Mesenchymal stem cell (in vitro differentiated cells and primary cell): ENCODE results near the gene EDNRA. TPM values are rescaled to one million over a fixed set of nuclear protein-coding genes. Genes with fewer than 3 reads are reported as not detected.
"Not testable (repeated sequence)": the region's sequence is repeated elsewhere in the genome, so short reads cannot be mapped to it uniquely, and the experiment has no call there.

Experiments
- DNase-seq: peaks from one replicate; pipeline ENCODE4 v3.0.0-alpha.2; 2013
- H2AFZ ChIP-seq: one replicate; pipeline ENCODE4 v1.6.1; 2013; ENCODE audit warnings: low read depth, mild to moderate bottlenecking, control low read depth, inconsistent platforms, low read length, moderate library complexity
- H2AK5ac ChIP-seq: 2 replicates; pipeline ENCODE4 v1.6.1; 2013; ENCODE audit warnings: low read length, moderate library complexity, mild to moderate bottlenecking, inconsistent platforms; ENCODE audit not compliant: severe bottlenecking
- H2BK120ac ChIP-seq: one replicate; pipeline ENCODE4 v1.6.1; 2013; ENCODE audit warnings: low read depth, mild to moderate bottlenecking, inconsistent platforms, low read length, moderate library complexity
- H2BK12ac ChIP-seq, 2 experiments: one replicate each; pipeline ENCODE4 v1.6.1; 2013; ENCODE audit warnings: inconsistent platforms in 2 of 2, low read length in 2 of 2, mild to moderate bottlenecking in 2 of 2, moderate library complexity in 2 of 2, control low read depth in 1 of 2
- H2BK15ac ChIP-seq: one replicate; pipeline ENCODE4 v1.6.1; 2013; ENCODE audit warnings: mild to moderate bottlenecking, low read depth, inconsistent platforms; ENCODE audit not compliant: poor library complexity, severe bottlenecking
- H2BK5ac ChIP-seq: 2 replicates; pipeline ENCODE4 v1.6.1; 2013; ENCODE audit warnings: low read depth, mild to moderate bottlenecking, low read length, control low read depth, inconsistent platforms; ENCODE audit not compliant: poor library complexity, severe bottlenecking
- H3K14ac ChIP-seq, 2 experiments: one replicate each; pipeline ENCODE4 v1.6.1; 2013; ENCODE audit warnings: inconsistent platforms in 2 of 2, low read length in 2 of 2, control low read depth in 1 of 2, mild to moderate bottlenecking in 1 of 2, moderate library complexity in 1 of 2
- H3K18ac ChIP-seq, 2 experiments: one replicate each; pipeline ENCODE4 v1.6.1; 2013; ENCODE audit warnings: inconsistent platforms in 2 of 2, low read length in 2 of 2, control low read depth in 1 of 2, low read depth in 1 of 2, mild to moderate bottlenecking in 1 of 2
- H3K23ac ChIP-seq, 2 experiments: one replicate each; pipeline ENCODE4 v1.6.1; 2013; ENCODE audit warnings: inconsistent platforms in 2 of 2, low read length in 2 of 2, mild to moderate bottlenecking in 2 of 2, moderate library complexity in 2 of 2, control low read depth in 1 of 2
- H3K27ac ChIP-seq: 2 replicates; pipeline ENCODE4 v1.5.1; 2013; ENCODE audit warnings: mild to moderate bottlenecking, moderate library complexity, low read length, control low read depth, inconsistent platforms; ENCODE audit not compliant: poor library complexity, severe bottlenecking
- H3K27me3 ChIP-seq, 2 experiments: 2 replicates each; pipeline versions ENCODE4 v1.6.1 to v1.7.0; 2013; ENCODE audit warnings: low read length in 2 of 2, mild to moderate bottlenecking in 2 of 2, moderate library complexity in 2 of 2, control low read depth in 1 of 2, inconsistent platforms in 1 of 2; ENCODE audit not compliant: control insufficient read depth in 1 of 2, insufficient read depth in 1 of 2
- H3K36me3 ChIP-seq, 2 experiments: 2 replicates each; pipeline versions ENCODE4 v1.6.1 to v1.7.0; 2013; ENCODE audit warnings: low read length in 2 of 2, control low read depth in 1 of 2, inconsistent platforms in 1 of 2, low read depth in 1 of 2, mild to moderate bottlenecking in 1 of 2; ENCODE audit not compliant: insufficient read depth in 2 of 2, control insufficient read depth in 1 of 2
- H3K4ac ChIP-seq, 2 experiments: one replicate each; pipeline ENCODE4 v1.6.1; 2013; ENCODE audit warnings: inconsistent platforms in 2 of 2, low read length in 2 of 2, mild to moderate bottlenecking in 2 of 2, moderate library complexity in 2 of 2, control low read depth in 1 of 2, low read depth in 1 of 2
- H3K4me1 ChIP-seq: 2 replicates; pipeline ENCODE4 v1.6.1; 2013; ENCODE audit warnings: low read depth, low read length, control low read depth; ENCODE audit not compliant: control insufficient read depth, insufficient read depth
- H3K4me2 ChIP-seq: 2 replicates; pipeline ENCODE4 v1.6.1; 2013; ENCODE audit warnings: low read length, mild to moderate bottlenecking, inconsistent platforms; ENCODE audit not compliant: poor library complexity, severe bottlenecking
- H3K4me3 ChIP-seq, 2 experiments: 2 replicates each; pipeline versions ENCODE4 v1.5.1 to v1.7.0; 2013; ENCODE audit warnings: low read length in 2 of 2, mild to moderate bottlenecking in 2 of 2, control low read depth in 1 of 2, low read depth in 1 of 2; ENCODE audit not compliant: insufficient read depth in 1 of 2
- H3K79me1 ChIP-seq: replicated peaks from 2 replicates; pipeline ENCODE4 v1.6.1; 2013; ENCODE audit warnings: mild to moderate bottlenecking, control low read depth, low read length, inconsistent platforms; ENCODE audit not compliant: poor library complexity, severe bottlenecking
- H3K9ac ChIP-seq: 2 replicates; pipeline ENCODE4 v1.7.0; 2013; ENCODE audit warnings: mild to moderate bottlenecking, low read length, moderate library complexity
- H3K9me3 ChIP-seq: 2 replicates; pipeline ENCODE4 v1.7.0; 2013; ENCODE audit warnings: mild to moderate bottlenecking, low read length; ENCODE audit not compliant: control insufficient read depth
- H4K8ac ChIP-seq: one replicate; pipeline ENCODE4 v1.6.1; 2013; ENCODE audit warnings: inconsistent platforms, mild to moderate bottlenecking, low read length, moderate library complexity
- H4K91ac ChIP-seq: one replicate; pipeline ENCODE4 v1.6.1; 2013; ENCODE audit warnings: mild to moderate bottlenecking, low read length, inconsistent platforms
- WGBS: methylation state at CpG from one replicate; pipeline ENCODE4 v1.1.7; 2013; ENCODE audit warnings: mixed read lengths; 5-methylcytosine and 5-hydroxymethylcytosine counted together
- polyA plus RNA-seq, 2 experiments: library from polyadenylated mRNA; stranded (reverse); fragments of 200-250 nt; gene quantifications; one replicate each; pipeline ENCODE4 v1.2.3, GENCODE V29; 2013

EDNRA gene
- 29.0 TPM for polyA plus RNA-seq (2013, experiment 1 of 2)
- polyA plus RNA-seq (2013, experiment 2 of 2): 32.5 TPM

DNA sequence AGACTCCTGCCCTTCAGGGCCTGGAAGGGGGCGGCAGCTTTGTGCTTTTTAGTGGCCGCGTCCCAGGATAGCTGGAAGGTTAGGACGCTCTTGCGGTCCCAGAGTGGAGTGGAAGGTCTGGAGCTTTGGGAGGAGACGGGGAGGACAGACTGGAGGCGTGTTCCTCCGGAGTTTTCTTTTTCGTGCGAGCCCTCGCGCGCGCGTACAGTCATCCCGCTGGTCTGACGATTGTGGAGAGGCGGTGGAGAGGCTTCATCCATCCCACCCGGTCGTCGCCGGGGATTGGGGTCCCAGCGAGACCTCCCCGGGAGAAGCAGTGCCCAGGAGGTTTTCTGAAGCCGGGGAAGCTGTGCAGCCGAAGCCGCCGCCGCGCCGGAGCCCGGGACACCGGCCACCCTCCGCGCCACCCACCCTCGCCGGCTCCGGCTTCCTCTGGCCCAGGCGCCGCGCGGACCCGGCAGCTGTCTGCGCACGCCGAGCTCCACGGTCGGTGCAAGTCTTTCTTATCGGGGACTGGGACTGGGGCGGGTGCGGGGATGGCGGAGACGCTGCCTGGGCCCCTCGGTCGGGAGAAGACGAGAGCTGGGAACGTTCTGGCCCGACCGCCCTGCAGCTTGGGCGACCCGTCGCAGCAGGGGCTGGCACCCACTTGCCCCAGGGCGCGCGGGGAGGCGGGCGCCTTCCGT lies at the start of gene EDNRA:
Gene EDNRA (plus strand): TSS at position 207 of the 686 bp plus-strand sequence. CDS start 4,585 bp downstream, outside the sequence.
- peaks cover 6% of the 10 kb centered on the region for H3K79me1 ChIP-seq
- H3K27me3 ChIP-seq: no peaks in the 10 kb centered on the region
- peak within 1 kb of the TSS; percentile 88 for H4K8ac ChIP-seq
- peak within 1 kb of the TSS; percentile 47 to 86 for H3K4ac ChIP-seq
- peak within 1 kb of the TSS; percentile 78 for H3K9ac ChIP-seq
- H3K4me1 ChIP-seq: peaks cover 6% of the 10 kb centered on the region
- H2BK12ac ChIP-seq: peak within 1 kb of the TSS; percentile 21 to 87
- H2BK5ac ChIP-seq: no peak within 1 kb of the TSS
- under 1% methylated on average over 62 of the region's 68 CpGs for WGBS
- H3K23ac ChIP-seq: peak within 1 kb of the TSS in 1 of 2 experiments; percentile 23
- H2BK15ac ChIP-seq: no peak within 1 kb of the TSS
- peak within 1 kb of the TSS; percentile 43 for H2BK120ac ChIP-seq
- peak; percentile 79 for DNase-seq
- peak within 1 kb of the TSS; percentile 61 for H3K4me2 ChIP-seq
- H3K9me3 ChIP-seq: no peaks in the 10 kb centered on the region
- peak within 1 kb of the TSS; percentile 52 to 83 for H3K18ac ChIP-seq
- no peak within 1 kb of the TSS for H2AK5ac ChIP-seq
- peak within 1 kb of the TSS; percentile 47 for H4K91ac ChIP-seq
- peak within 1 kb of the TSS; percentile 77 to 80 for H3K4me3 ChIP-seq
- peak within 1 kb of the TSS; percentile 46 for H2AFZ ChIP-seq
- peak within 1 kb of the TSS in 1 of 2 experiments; percentile 95 for H3K14ac ChIP-seq
- peaks cover 0 to 6% of the 10 kb centered on the region in 2 experiments for H3K36me3 ChIP-seq
- no peak within 1 kb of the TSS for H3K27ac ChIP-seq

DNA sequence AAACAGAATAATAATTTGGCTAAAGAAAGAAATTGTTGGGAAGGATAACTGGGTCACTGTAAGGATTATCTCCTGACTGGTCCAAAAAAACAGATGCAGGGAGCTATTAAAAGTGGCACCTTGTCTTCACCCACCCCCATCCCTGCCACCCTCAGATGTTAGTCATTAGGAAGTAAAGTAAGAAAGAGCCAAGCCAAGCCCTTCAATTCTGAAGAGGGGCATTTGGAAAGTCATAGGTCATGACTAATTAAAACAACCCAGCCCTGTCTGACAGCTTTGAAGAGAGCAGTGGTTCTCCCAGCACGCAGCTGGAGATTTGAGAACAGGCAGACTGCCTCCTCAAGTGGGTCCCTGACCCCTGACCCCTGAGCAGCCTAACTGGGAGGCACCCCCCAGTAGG lies 46.5 kb upstream of the EDNRA start:
- not testable (repeated sequence) for H2BK5ac ChIP-seq, H2BK15ac ChIP-seq, H4K91ac ChIP-seq, H3K36me3 ChIP-seq, H3K27me3 ChIP-seq, H3K4me3 ChIP-seq, H3K4ac ChIP-seq, H2AK5ac ChIP-seq, H3K23ac ChIP-seq, H3K18ac ChIP-seq, H3K79me1 ChIP-seq, H3K4me2 ChIP-seq, H2AFZ ChIP-seq, H3K27ac ChIP-seq, H2BK120ac ChIP-seq, H2BK12ac ChIP-seq, H3K9ac ChIP-seq, H3K4me1 ChIP-seq, H4K8ac ChIP-seq, H3K14ac ChIP-seq
- peaks cover 12% of the 10 kb centered on the region for H3K9me3 ChIP-seq
- peak; percentile 11 for DNase-seq
- WGBS: 15% methylated on average over 1 of the region's 1 CpG

DNA sequence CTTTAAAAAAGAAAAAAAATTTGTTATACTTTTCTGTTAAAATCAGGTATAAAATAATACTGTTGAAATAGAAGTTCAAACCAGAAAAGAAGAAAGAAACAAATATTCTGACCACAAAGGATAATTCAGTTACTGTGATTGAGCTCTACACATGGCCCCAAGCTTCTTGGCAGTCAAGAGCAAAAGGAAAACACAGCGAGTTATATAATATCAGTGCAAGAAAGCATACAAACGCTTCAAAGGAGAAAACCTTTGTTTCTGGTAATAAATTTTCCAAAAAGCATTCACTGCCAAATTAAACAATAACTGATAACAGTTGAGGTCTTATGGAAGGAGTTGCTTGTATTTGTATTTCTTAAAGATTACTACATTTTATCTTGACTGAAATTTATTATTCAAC lies 40.5 kb upstream of the EDNRA start:
- no peak overlapping the region for H3K4me3 ChIP-seq
- H3K4me2 ChIP-seq: no peak overlapping the region
- WGBS: 92% methylated on average over 1 of the region's 2 CpGs
- DNase-seq: no peak
- H3K14ac ChIP-seq: no peak overlapping the region
- H4K91ac ChIP-seq: no peak overlapping the region
- no peak overlapping the region for H4K8ac ChIP-seq
- no peak overlapping the region for H3K18ac ChIP-seq
- H2AK5ac ChIP-seq: no peak overlapping the region
- H2BK15ac ChIP-seq: no peak overlapping the region
- H3K27ac ChIP-seq: no peak overlapping the region
- H3K9me3 ChIP-seq: peaks cover 4% of the 10 kb centered on the region
- H2BK5ac ChIP-seq: no peak overlapping the region
- H3K79me1 ChIP-seq: no peaks in the 10 kb centered on the region
- H3K27me3 ChIP-seq: no peaks in the 10 kb centered on the region
- no peaks in the 10 kb centered on the region for H3K36me3 ChIP-seq
- H2BK12ac ChIP-seq: no peak overlapping the region
- no peak overlapping the region for H2BK120ac ChIP-seq
- no peak overlapping the region for H3K9ac ChIP-seq
- H3K4ac ChIP-seq: no peak overlapping the region
- no peaks in the 10 kb centered on the region for H3K4me1 ChIP-seq
- no peak overlapping the region for H2AFZ ChIP-seq
- H3K23ac ChIP-seq: no peak overlapping the region

DNA sequence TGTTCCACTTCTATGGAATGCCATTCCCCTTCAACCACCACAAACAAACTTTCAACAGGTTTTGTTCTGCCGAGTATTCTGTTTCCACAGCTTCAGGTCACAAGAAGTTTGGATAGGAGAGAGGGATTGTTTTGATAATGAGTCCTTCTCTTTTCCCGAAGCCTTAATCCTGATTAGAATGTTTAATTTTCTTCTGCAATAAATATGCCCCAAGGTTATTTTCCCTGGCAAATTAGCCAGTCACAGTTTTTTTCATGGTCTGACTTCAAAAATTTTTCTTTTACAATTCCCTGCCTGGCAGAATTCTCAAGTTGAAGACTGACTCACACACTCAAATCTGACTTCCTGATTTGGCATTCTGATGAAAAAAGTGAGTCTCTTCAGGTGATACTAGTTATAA lies 33.1 kb upstream of the EDNRA start:
- H3K4ac ChIP-seq: no peak overlapping the region
- H2BK120ac ChIP-seq: no peak overlapping the region
- H4K91ac ChIP-seq: no peak overlapping the region
- 100% methylated on average over 1 of the region's 2 CpGs for WGBS
- H2AK5ac ChIP-seq: no peak overlapping the region
- H3K18ac ChIP-seq: no peak overlapping the region
- H3K4me3 ChIP-seq: no peak overlapping the region
- H3K4me2 ChIP-seq: no peak overlapping the region
- no peak overlapping the region for H3K9ac ChIP-seq
- H3K79me1 ChIP-seq: no peaks in the 10 kb centered on the region
- H3K23ac ChIP-seq: no peak overlapping the region
- H3K27me3 ChIP-seq: no peaks in the 10 kb centered on the region
- H2BK5ac ChIP-seq: no peak overlapping the region
- H3K27ac ChIP-seq: no peak overlapping the region
- no peak overlapping the region for H2AFZ ChIP-seq
- H3K14ac ChIP-seq: no peak overlapping the region
- H2BK15ac ChIP-seq: no peak overlapping the region
- DNase-seq: no peak
- peaks cover 4% of the 10 kb centered on the region for H3K9me3 ChIP-seq
- no peaks in the 10 kb centered on the region for H3K4me1 ChIP-seq
- no peak overlapping the region for H2BK12ac ChIP-seq
- no peak overlapping the region for H4K8ac ChIP-seq
- no peaks in the 10 kb centered on the region for H3K36me3 ChIP-seq
